HG02642 (cell line): Measurements from ENCODE around the gene GCNT2.
"Not testable (repeated sequence)": the region's sequence is repeated elsewhere in the genome, so short reads cannot be mapped to it uniquely, and the experiment has no call there.

Experiments used
- ATAC-seq: cut with Tn5 transposase; IDR thresholded peaks from one replicate; pipeline ENCODE4 v1.9.1; 2021; ENCODE audit warnings: mild to moderate bottlenecking; ENCODE audit not compliant: unreplicated experiment, poor library complexity

Gene GCNT2

DNA sequence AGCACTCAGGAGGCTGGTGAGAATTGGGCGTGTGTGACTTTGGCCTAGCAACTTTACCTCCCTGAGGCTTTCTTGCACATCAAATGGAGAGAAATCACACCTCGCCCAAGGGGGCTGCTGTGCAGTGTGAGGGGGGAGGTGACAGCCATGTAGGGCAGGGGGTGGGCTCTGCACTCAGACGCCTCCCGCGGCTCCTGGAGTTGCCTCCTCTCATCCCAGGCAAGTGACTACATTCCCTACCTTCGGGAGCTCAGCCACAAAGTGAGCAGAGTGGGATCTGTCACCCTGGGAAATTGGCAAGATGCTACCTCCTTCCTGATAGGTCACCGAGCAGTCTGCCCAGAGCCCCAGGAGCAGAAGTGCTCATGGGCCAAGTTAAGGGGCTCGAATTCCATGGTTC, 56.0 kb downstream of the GCNT2 start:
- no peak for ATAC-seq

DNA sequence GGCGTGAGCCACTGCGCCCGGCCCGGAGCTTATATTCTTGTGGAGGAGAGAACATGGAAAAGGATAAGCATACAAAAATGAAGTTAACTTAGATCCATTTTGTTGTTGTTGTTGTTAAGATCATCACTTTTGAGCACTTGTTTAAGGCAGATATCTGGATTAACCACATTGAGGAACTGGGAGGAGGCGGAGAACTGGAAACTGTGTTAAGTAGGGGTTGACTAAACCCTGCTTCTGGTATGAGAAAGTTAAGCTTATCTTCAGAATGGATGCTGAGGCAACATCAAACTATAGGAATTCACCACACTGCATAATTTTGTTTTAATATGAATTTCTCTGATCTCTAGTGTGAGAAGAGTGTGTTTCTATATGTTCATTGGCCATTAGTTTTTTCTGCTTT, 57.6 kb downstream of the GCNT2 start:
- no peak for ATAC-seq

DNA sequence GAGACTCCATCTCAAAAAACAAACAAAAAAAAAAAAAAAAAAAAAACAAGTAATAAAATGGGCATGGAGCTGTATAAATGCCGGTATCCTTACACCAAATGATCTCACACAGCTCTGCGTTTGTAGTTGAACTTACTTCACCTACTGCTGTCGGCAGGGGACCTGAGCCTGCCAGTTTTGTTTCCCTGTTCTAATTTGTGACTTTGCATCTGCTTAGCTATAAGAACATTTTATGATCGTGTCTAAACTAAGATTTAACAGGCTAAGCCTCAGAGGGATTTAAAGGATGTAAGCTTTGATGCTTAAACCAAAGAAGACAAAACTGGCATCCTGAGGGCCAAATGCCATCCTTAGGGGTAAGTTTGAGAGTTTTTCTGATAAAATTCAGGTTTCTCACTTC, 58.7 kb downstream of the GCNT2 start:
- no peak for ATAC-seq

DNA sequence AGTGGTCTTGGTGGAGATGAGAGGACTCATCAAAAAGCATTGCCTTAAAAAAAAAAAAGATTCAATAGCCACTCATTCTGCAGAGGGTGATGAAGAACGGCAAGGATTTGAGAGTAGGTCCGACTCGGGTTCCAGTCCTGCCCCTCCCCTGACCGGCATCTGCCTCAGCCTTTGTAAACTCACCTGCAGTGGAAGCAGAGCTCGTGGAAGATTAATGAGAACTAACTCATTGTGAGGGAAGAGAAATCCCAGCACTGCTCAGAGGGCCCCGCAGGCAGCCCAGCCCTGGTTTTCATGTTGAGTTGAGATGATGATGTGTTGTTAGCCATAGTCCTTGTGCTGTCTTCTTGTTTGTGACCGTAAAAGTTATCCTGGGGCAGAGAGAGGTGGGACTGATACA, 59.4 kb downstream of the GCNT2 start:
- ATAC-seq, result no peak

DNA sequence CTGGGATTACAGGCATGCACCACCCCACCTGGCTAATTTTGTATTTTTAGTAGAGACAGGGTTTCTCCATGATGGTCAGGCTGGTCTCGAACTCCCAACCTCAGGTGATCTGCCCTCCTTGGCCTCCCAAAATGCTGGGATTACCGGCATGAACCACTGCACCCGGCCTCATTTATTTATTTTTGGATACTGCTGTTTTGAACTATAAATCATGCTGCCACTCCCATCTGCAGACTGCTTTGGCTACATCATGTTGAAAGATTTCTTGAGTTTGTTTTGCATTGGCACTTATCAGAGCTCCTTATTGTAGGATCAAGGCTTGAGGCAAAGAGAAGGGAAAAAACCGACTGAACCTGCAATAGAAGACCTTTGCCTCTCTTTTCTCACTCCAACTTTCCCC, 60.3 kb downstream of the GCNT2 start:
- not testable (repeated sequence) for ATAC-seq

DNA sequence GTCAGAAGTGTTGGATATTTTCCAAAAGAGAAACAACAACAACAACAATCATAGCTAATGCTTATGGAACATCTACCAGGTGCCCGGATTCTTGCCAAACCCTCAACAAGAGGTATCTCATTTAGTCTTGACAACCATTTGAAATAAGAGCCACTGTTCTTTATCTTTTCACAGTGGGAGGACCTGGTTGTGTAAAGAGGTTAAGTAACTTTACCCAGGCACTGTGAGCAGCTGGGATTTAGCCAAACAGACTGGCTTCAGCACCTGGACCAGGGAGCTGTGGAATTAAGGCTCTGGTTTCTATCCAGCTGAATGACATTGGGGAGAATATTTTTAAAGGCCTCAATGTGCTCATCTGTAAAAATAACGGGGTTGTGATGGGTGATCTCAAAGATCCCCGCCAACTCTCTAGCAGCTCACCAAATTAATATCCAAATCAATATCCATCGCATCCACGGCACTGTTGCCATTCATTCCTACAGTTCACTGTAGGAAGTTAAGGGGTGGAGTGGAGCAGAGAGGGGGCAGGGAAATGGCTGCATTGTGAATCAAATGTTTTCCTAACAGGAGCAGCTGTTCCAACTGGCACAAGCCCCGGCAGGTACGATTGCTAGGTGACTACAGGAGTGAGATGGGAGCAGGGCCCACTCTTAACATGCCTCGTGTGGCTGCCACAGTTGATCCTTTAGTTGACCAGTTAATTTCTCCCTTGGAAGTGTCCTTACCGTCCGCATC, 61.8 kb downstream of the GCNT2 start:
- ATAC-seq, result no peak

DNA sequence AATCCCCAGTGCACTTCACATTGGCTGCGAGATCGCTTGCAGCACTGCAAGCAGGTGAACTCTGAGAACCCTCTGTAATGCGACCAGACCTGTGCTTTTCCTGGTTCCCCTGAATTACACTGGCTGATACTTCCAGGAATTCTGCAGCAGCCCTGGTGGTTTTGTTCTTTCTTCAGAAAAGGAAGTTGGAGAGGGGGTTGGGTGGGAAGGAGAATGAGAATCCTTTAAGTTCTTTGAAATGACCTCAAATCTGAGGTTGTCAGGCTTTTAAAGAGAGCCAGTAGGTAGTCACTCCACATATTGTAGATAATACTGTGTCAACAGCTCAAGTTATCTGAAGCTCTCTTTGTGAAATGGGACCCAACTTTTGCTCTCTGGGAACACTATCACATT, 62.4 kb downstream of the GCNT2 start:
- no peak for ATAC-seq

DNA sequence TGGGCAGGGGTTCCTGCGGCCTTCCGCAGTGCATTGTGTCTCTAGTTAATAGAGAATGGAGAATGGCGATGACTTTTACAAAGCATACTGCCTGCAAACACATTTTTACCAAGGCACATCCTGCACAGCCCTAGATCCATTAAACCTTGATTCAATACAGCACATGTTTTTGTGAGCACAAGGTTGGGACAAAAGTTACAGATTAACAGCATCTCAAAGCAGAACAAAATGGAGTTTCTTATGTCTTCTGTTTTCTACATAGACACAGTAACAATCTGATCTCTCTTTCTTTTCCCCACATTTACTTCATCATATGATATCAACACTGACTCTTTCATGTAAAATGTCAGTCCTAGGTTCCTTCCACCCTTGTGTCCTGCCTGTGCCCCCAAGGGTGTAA, 63.5 kb downstream of the GCNT2 start:
- no peak for ATAC-seq

DNA sequence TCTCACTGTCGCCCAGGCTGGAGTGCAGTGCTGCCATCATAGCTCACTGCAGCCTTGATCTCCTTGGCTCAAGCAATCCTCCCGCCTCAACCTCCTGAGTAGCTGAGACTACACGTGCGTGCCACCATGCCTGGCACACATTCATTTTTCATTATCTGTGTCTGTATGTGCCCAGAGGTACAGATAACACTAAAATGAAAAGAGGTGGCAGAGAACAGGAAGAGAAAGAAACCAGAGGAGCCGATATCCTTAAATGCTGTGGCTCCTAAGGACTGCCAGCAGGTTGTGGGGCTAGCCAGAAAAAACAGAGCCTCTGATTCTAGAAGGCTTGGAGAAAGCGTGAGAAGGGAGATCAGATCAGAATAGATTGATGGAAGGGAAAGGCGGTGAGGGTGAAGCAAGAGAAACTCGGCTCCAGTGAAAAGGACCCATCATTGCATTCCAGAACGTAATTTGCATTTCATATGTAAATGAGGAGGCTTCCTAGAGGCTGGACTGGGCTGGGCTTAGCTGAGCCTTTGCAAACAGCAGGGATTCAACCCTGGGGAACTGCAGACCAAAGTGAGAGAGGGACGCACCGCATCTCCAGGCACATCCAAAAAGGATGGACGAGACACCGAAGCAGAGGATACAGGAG, 64.2 kb downstream of the GCNT2 start:
- no peak for ATAC-seq

DNA sequence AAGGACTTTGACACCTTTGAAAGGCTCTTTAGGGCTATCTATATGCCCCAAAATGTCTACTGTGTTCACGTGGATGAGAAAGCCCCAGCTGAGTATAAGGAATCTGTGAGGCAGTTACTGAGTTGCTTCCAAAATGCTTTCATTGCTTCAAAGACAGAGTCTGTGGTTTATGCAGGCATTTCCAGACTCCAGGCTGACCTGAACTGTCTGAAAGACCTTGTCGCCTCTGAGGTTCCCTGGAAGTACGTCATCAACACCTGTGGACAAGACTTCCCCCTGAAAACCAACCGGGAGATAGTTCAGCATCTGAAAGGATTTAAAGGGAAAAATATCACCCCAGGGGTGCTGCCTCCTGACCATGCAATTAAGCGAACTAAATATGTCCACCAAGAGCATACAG, 65.2 kb downstream of the GCNT2 start:
- no peak for ATAC-seq

DNA sequence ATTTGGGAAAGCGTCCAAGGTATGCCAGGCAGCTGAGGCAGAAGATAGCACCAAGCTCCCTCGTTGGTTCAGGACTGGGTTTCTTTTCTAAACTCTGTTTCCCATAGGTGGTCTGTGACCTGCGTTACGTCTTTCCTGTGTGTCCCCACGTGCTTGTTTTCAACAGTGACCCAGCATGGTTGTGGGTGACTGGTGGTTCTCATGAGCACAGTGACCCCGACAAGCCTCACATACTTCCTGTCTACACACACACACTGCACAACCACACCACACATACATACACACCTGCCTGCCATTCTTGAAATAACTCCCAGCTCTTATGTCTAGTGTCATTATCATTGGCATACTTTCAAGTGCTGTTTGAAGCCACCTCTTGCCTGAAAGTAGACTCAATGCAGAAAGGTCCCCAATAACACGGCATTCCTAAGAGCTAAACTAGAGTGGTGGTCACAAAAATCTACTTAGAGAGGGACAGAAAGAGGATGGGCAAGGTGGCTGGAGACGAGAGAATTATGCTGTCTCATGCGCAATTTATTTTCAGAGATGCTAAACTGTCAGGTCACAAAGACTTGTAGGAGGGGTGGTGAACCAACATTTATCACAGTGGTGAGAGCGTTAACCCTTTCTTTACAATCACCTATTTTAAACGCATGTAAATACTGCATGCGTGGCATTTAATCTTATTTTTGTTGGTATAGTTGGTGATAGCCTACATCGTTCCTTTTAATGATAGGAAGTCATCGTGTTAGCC, 66.7 kb downstream of the GCNT2 start:
- no peak for ATAC-seq

DNA sequence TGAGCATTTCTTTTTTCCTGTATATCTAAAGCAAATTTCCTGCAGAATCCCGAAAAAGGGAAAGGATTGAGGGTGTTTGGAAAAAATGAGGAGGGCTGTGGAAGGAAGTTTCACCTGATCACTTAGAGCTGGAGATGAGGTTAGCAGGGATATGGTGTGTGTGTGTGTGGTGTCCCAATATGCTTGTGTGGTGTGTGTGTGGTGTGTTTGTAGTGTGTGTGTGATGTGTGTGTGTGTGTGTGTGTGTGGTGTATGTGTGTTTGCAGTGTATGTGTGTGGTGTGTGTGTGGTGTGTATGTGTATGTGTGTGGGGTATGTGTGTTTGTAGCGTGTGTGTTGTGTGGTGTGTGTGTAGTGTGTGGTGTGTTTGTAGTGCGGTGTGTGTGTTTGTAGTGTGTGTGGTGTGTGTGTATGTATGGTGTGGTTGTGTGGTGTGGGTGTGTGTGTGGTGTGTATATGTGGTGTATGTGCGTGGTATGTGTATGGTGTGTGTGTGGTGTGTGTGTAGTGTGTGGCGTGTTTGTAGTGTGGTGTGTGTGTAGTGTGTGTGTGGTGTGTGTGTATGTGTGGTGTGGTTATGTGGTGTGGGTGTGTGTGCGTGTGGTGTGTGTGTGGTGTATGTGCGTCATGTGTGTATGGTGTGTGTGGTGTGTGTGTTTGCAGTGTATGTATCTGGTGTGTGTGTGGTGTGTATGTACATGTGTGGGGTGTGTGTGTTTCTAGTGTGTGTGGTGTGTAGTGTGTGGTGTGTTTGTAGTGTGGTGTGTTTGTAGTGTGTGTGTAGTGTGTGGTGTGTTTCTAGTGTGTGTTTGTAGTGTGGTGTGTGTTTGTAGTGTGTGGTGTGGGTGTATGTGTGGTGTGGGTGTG, 67.6 kb downstream of the GCNT2 start:
- no peak for ATAC-seq

DNA sequence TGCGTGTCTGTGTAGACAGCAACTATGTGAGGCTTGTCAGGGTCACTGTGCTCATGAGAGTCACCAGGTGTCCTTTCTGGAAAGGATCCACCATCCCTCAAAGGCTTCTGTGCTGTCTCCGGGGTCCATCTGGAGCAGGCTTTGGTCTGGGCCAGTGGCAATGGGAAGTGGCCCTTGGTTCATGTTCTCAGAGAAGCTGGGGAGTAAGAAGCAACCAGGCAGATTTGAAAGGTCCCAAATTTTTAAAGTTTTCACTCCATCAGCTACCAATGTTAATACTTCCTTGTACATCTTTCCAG, 68.2 kb downstream of the GCNT2 start:
- ATAC-seq, result no peak

DNA sequence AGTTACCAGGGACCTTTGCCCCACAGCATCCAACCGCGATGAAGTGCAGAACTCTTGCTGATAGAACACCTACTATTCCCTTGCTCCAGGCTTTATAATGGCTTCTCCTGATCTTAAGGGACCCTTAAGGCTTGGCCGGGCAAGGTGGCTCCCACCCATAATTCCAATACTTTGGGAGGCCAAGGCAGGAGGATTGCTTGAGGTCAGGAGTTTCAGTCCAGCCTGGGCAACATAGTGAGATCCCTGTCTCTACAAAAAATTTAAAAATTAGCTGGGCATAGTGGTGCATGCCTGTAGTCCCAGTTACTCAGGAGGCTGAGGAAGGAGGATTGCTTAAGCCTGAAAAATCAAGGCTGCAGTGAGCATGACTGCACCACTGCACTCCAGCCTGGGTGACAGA, 68.8 kb downstream of the GCNT2 start:
- no peak for ATAC-seq

DNA sequence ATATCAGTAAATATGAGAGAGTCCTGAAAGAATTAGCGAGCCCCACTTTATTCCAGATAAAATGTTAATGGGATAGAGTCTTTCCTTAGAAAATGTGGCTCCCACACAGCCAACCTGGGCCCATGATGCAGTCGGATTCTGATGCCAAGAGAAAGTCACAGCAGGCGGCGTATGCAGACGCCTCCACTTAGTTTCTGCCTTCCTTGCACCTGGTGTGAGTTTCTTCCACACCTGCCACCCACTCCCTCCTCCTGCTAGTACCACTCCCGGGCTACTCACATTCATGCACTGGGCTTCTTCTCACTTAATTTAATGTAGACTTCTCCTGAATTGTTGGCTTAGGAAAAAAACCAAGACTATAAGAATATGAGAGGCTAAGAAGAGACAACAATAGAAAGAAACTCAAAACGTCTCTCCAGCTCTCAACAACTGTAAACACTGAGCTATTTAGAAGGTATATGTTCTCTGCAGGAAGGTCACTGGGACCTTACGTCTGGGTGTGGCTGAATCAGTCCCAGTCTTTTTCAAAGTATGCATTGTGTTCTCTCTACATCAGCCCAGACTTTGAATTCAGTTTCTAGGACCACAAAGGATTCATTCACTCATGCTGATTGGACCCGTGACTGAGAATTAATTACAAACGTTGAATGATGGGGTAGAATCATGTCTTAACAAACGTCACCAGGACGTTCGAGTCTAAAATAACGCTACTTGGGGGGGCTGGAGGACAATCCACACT, 70.4 kb downstream of the GCNT2 start:
- no peak for ATAC-seq

DNA sequence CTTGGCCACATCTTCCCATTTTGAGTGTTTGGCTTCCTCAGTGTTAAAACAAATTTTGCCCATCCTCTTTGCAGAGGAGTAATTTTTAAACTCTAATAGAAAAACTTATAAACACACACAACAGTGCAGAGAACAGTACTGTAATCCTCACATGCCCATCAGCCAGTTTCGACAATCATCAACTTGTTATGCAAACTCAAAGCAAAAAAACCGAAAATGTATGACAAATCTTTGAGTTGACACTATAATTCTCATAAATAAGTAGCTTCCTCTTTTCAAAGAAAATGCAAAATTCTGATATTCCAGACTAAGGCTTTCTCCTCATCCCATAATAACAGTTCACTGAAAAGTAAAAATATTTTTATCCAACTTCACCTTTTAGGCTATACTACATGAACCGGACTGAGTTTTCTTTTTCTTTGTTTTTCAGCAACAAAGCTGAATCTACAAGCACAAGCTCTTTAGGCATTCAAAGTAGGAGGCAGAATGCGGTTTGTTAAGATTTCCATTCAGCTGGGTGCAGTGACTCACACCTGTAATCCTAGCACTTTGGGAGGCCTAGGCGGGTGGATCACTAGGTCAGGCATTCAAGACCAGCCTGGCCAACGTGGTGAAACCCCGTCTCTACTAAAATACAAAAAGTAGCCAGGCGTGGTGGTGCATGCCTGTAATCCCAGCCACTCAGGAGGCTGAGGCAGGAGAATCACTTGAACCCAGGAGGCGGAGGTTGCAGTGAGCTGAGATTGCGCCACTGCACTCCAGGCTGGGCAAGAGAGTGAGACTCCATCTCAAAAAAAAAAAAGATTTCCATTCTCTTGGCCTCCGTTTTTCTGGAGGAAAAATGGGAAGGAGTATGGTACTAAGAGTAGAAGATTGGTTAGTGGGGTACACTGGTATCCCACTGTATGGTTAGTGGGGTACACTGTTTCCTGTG, 74.8 kb downstream of the GCNT2 start:
- ATAC-seq, result no peak

DNA sequence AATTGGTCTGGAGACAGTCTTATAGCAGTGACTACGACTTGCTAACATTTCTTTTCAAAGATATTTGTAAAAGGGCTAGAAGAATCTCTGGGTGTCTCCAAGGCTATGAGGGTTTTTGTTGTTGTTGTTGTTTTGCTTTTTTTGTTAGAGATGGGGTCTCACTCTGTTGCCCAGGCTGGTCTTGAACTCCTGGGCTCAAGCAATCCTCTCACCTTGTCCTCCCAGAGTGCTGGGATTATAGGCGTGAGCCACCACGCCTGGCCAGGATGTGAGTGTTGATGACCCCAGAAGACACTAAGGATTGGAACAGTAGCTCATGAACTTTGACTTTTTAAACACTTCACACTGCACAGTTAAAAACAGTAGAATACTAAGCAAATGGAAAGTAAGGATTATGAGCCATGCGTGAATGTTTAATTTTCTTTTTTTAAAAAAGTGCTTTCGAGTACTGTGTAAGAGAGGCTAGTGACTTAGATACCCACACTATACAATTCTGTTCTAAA, 76.4 kb downstream of the GCNT2 start:
- ATAC-seq, result no peak

DNA sequence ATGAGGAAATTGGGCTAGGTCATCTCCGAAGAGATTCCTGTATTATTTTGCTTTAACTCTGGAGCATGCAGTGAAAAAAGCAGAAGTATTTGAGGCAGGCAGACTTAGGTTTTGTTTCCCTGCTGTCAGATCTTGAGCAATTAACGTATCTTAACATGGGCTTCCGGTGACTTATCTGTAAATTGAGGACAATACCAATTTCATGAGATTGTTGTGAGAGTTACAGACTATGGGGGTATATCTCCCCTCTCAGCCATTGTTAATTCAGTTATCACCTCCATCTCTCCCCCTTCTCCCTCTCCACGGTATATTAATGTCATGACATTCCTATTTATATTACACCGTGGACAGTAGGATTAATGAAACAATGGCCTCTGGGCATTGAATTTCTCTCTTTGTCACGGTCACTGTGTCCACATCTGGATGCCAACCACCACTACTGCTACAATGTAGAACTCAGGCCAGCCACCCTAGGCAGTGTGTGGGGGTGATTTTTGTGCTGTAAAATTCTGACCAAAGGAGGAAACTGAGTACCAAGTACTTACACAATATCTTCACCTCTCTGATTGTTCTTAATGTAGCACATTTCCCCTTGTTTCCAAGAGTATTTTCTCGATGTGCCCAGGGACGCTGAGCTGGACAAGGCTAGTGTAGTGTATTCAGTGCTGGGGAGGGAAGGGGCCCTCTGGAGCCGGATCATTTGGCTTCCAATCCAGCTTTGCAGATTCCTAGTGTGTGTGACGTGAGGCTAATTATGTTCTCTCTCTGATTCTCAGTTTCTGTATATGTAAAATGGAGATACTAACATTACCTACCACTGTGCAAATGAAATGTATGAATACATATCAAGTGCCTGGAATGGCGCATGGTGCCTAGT, 77.2 kb downstream of the GCNT2 start:
- ATAC-seq, result no peak
